ENCODE measurements around the gene SNAPC2. TPM values are rescaled to one million over a fixed set of nuclear protein-coding genes. Genes with fewer than 3 reads are reported as not detected.
"Not testable (repeated sequence)": the region's sequence is repeated elsewhere in the genome, so short reads cannot be mapped to it uniquely, and the experiment has no call there.

SNAPC2 gene
- total and polyA plus RNA-seq, 2 donors (not counting 1 experiment from before 2014, with no cell fraction given) = 19.9 to 21.7 TPM

GRCh38 chr19:7888145-7888825, 31.9 kb upstream of the SNAPC2 start, which contains the start of gene LRRC8E:
TSS of gene LRRC8E (plus strand) at chr19:7888510. CDS start at chr19:7895604, 7,094 bp downstream.
- ChIA-PET CTCF (no interaction called here), POLR2A (no interaction called here)
- no peak for TF ChIP-seq CTCF (IDR thresholded peaks at IDR 0.05)
- TF ChIP-seq EZH2 (IDR thresholded peaks at IDR 0.05; ENCODE audit: borderline replicate concordance, insufficient read depth, low read depth, low read length, poor library complexity, severe bottlenecking) = no peak
- Histone ChIP-seq H3K9ac (ENCODE audit: low read length) (no peak within 1 kb of the TSS), H3K79me2 (ENCODE audit: control insufficient read depth, insufficient read depth, low read length) (no peaks in the 10 kb centered on the region), H3K4me3 (ENCODE audit: control extremely low read depth in 1 of 5, extremely low read depth in 1 of 5, insufficient read depth in 1 of 5, low read depth in 2 of 5, low read length in 4 of 5) (no peak within 1 kb of the TSS), H3K4me1 (ENCODE audit: control insufficient read depth in 2 of 2, insufficient read depth in 2 of 2, low read length in 2 of 2) (peaks cover 0 to 4% of the 10 kb centered on the region in 2 donors), H3K36me3 (replicated peaks in 1 of 2; ENCODE audit: control extremely low read depth in 1 of 2, control insufficient read depth in 1 of 2, extremely low read depth in 1 of 2, insufficient read depth in 2 of 2, low read length in 1 of 2) (no peaks in the 10 kb centered on the region), H3K9me3 (ENCODE audit: control extremely low read depth in 1 of 3, control insufficient read depth in 2 of 3, insufficient read depth in 1 of 3, low read length in 2 of 3) (no peaks in the 10 kb centered on the region), H3K27me3 (replicated peaks in 1 of 4; ENCODE audit: control extremely low read depth in 1 of 4, control insufficient read depth in 3 of 4, insufficient read depth in 4 of 4, low read length in 3 of 4) (peaks cover 0 to 27% (median 5%) of the 10 kb centered on the region in 4 experiments), H2AFZ (ENCODE audit: insufficient read depth, low read depth, low read length, poor library complexity, severe bottlenecking) (peak within 1 kb of the TSS; percentile 22), H4K20me1 (ENCODE audit: control insufficient read depth, insufficient read depth, low read length, poor library complexity, severe bottlenecking) (no peaks in the 10 kb centered on the region), H3K4me2 (replicated peaks; ENCODE audit: low read depth, low read length, poor library complexity, severe bottlenecking) (peak within 1 kb of the TSS; percentile 43), H3K27ac (ENCODE audit: low read length in 2 of 2) (no peak within 1 kb of the TSS)
- Mint-ChIP-seq H3K27ac (no peak within 1 kb of the TSS), H3K27me3 (peaks cover 17% of the 10 kb centered on the region), H3K9me3 (ENCODE audit: insufficient read depth) (no peaks in the 10 kb centered on the region), H3K4me3 (no peak within 1 kb of the TSS), H3K4me1 (no peaks in the 10 kb centered on the region)
- 14% methylated on average over 53 of the region's 53 CpGs for WGBS (ENCODE audit: insufficient coverage)
- intact Hi-C loops (cut with micrococcal nuclease) = no loop called here
- DNase-seq (peak; percentile 18), ATAC-seq (ENCODE audit: low read depth) (peak; percentile 43)

- H3K9me3 ChIP-seq (ENCODE audit: control extremely low read depth in 1 of 3, control insufficient read depth in 2 of 3, insufficient read depth in 1 of 3, low read length in 2 of 3) = no peaks in the 10 kb centered on the region
- Mint-ChIP-seq H3K4me3 (no peak overlapping the region), H3K27me3 (peaks cover 18% of the 10 kb centered on the region), H3K9me3 (ENCODE audit: insufficient read depth) (no peaks in the 10 kb centered on the region), H3K4me1 (no peaks in the 10 kb centered on the region), H3K27ac (no peak overlapping the region)
- H2AFZ ChIP-seq (ENCODE audit: insufficient read depth, low read depth, low read length, poor library complexity, severe bottlenecking) = no peak overlapping the region
- H4K20me1 ChIP-seq (ENCODE audit: control insufficient read depth, insufficient read depth, low read length, poor library complexity, severe bottlenecking) = no peaks in the 10 kb centered on the region
- no peak overlapping the region for H3K4me3 ChIP-seq (ENCODE audit: control extremely low read depth in 1 of 5, extremely low read depth in 1 of 5, insufficient read depth in 1 of 5, low read depth in 2 of 5, low read length in 4 of 5)
- H3K4me1 ChIP-seq (ENCODE audit: control insufficient read depth in 2 of 2, insufficient read depth in 2 of 2, low read length in 2 of 2) = peaks cover 0 to 4% of the 10 kb centered on the region in 2 donors
- H3K27me3 ChIP-seq (replicated peaks in 1 of 4; ENCODE audit: control extremely low read depth in 1 of 4, control insufficient read depth in 3 of 4, insufficient read depth in 4 of 4, low read length in 3 of 4) = peaks cover 0 to 27% (median 5%) of the 10 kb centered on the region in 4 experiments
- intact Hi-C loops (cut with micrococcal nuclease) = no loop called here
- no peaks in the 10 kb centered on the region for H3K79me2 ChIP-seq (ENCODE audit: control insufficient read depth, insufficient read depth, low read length)
- no peak overlapping the region for H3K9ac ChIP-seq (ENCODE audit: low read length)
- H3K4me2 ChIP-seq (replicated peaks; ENCODE audit: low read depth, low read length, poor library complexity, severe bottlenecking) = no peak overlapping the region
- TF ChIP-seq CTCF (IDR thresholded peaks at IDR 0.05) (no peak), EZH2 (IDR thresholded peaks at IDR 0.05; ENCODE audit: borderline replicate concordance, insufficient read depth, low read depth, low read length, poor library complexity, severe bottlenecking) (no peak)
- no peaks in the 10 kb centered on the region for H3K36me3 ChIP-seq (replicated peaks in 1 of 2; ENCODE audit: control extremely low read depth in 1 of 2, control insufficient read depth in 1 of 2, extremely low read depth in 1 of 2, insufficient read depth in 2 of 2, low read length in 1 of 2)
- WGBS (ENCODE audit: insufficient coverage) = 89% methylated on average over 8 of the region's 8 CpGs
- ChIA-PET CTCF (no interaction called here), POLR2A (no interaction called here)
- DNase-seq = no peak
- ATAC-seq (ENCODE audit: low read depth) = no peak
- H3K27ac ChIP-seq (ENCODE audit: low read length in 2 of 2) = no peak overlapping the region
Measured at GRCh38 chr19:7888826-7889217, 31.3 kb upstream of the SNAPC2 start.

- H3K27me3 ChIP-seq (replicated peaks in 1 of 4; ENCODE audit: control extremely low read depth in 1 of 4, control insufficient read depth in 3 of 4, insufficient read depth in 4 of 4, low read length in 3 of 4) = peaks cover 0 to 19% (median 3%) of the 10 kb centered on the region in 4 experiments
- H4K20me1 ChIP-seq (ENCODE audit: control insufficient read depth, insufficient read depth, low read length, poor library complexity, severe bottlenecking); intact Hi-C loops (cut with micrococcal nuclease); H3K4me2 ChIP-seq (replicated peaks; ENCODE audit: low read depth, low read length, poor library complexity, severe bottlenecking); H3K9me3 Mint-ChIP-seq (ENCODE audit: insufficient read depth); H2AFZ ChIP-seq (ENCODE audit: insufficient read depth, low read depth, low read length, poor library complexity, severe bottlenecking); ATAC-seq (ENCODE audit: low read depth); H3K4me1 Mint-ChIP-seq; H3K36me3 ChIP-seq (replicated peaks in 1 of 2; ENCODE audit: control extremely low read depth in 1 of 2, control insufficient read depth in 1 of 2, extremely low read depth in 1 of 2, insufficient read depth in 2 of 2, low read length in 1 of 2); DNase-seq; H3K9ac ChIP-seq (ENCODE audit: low read length); H3K27ac ChIP-seq (ENCODE audit: low read length in 2 of 2); H3K4me3 Mint-ChIP-seq; CTCF ChIA-PET; H3K4me1 ChIP-seq (ENCODE audit: control insufficient read depth in 2 of 2, insufficient read depth in 2 of 2, low read length in 2 of 2); H3K27ac Mint-ChIP-seq; H3K79me2 ChIP-seq (ENCODE audit: control insufficient read depth, insufficient read depth, low read length); H3K9me3 ChIP-seq (ENCODE audit: control extremely low read depth in 1 of 3, control insufficient read depth in 2 of 3, insufficient read depth in 1 of 3, low read length in 2 of 3); H3K4me3 ChIP-seq (ENCODE audit: control extremely low read depth in 1 of 5, extremely low read depth in 1 of 5, insufficient read depth in 1 of 5, low read depth in 2 of 5, low read length in 4 of 5); POLR2A ChIA-PET: not testable (repeated sequence)
- H3K27me3 Mint-ChIP-seq = peaks cover 26% of the 10 kb centered on the region
- 75% methylated on average over 16 of the region's 18 CpGs for WGBS (ENCODE audit: insufficient coverage)
Measured at GRCh38 chr19:7893362-7894101, 26.6 kb upstream of the SNAPC2 start.
